NCI-H2171 (cell line): Measurements from ENCODE around the gene MAP3K8.
"Not testable (repeated sequence)": the region's sequence is repeated elsewhere in the genome, so short reads cannot be mapped to it uniquely, and the experiment has no call there.

Experiments used
- DNase-seq: peaks from one replicate; lab custom pipeline; 2025; lab: John Stamatoyannopoulos, UW

The MAP3K8 gene

DNA sequence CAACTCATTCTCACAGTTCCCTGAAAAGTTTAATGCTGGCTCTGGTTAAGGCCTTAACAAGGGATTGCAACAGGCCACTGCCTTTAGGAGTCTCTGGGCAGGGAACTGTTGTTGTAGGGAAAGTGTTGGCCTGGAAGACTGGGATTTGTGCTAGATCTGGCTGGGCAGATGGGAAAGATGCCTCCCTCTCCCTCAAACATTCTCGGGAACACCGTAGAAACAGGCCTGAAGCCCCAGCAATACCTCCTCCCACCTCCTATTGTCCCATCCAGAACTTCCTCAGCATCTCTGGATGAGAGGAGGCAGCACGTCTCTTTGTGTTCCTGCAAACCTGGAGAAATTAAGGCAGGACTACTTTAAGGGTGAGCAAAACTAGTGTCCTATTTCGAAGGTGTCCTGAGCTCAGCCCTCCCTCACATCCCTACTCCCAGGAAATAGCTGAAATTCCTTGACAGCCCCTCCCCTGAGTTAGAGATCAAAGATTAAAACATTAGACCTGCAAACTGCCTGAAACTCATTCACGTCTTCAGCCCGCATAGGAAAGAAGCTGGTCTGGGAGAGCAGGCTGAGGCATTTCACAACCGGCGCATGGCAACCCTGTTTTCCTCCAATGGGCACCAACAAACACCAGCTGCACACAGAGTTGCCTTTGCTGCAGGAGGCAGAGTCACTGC, 10.9 kb upstream of the MAP3K8 start:
- DNase-seq, result no peak

DNA sequence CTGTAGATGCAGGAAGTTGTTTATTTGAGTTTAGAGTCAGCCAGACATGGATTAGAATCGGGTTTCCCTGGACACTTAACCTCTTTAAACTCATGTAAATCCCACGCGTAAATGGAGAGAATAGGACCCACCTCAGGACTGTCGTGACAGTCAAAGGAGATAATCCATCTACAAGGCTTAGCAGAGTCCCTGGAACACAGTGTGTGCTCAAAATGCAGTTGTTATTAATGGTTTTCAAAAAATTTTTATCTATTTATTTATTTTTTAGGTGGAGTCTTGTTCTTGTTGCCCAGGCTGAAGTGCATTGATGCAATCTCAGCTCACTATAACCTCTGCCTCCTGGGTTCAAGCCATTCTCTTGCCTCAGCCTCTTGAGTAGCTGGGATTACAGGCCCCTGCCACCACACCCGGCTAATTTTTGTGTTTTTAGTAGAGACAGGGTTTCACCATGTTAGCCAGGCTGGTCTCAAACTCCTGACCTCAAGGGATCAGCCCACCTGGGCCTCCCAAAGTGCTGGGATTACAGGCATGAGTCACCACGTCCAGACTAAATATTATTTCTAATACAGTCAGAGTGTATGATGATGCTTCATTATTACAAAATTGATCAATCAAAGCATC, 10.2 kb upstream of the MAP3K8 start:
- DNase-seq, result not testable (repeated sequence)

DNA sequence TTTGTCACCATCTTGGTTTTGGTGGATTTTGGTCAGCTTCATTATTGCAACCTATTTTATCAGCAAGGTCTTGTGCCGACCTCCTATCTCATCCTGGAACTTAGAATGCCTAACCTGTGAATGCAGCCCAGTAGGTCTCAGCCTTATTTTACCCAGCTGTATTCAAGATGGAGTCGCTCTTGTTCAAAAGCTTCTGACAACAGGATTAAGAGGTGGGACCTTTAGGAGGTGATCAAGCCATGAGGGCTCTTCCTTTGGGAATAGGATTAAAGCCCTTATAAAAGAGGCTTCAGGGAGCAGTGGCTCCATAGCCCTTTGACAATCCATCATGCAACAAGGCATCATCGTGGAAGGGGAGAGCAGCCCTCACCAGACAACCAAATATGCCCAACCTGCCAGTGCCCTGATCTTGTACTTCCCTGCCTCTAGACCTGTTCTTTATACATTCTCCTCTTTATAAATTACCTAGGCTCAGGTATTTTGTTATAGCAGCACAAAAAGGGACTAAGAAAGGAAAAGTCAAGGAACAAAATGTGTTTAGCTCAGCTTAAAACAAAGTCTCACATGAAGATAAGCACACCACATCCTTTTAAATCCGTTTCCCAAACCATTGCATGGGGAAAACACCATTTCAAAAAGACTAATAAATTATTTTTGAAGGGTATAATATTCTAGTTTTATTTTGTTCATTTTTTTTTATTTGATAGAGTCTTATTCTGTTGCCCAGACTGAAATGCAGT, 8.5 kb upstream of the MAP3K8 start:
- DNase-seq, result no peak

DNA sequence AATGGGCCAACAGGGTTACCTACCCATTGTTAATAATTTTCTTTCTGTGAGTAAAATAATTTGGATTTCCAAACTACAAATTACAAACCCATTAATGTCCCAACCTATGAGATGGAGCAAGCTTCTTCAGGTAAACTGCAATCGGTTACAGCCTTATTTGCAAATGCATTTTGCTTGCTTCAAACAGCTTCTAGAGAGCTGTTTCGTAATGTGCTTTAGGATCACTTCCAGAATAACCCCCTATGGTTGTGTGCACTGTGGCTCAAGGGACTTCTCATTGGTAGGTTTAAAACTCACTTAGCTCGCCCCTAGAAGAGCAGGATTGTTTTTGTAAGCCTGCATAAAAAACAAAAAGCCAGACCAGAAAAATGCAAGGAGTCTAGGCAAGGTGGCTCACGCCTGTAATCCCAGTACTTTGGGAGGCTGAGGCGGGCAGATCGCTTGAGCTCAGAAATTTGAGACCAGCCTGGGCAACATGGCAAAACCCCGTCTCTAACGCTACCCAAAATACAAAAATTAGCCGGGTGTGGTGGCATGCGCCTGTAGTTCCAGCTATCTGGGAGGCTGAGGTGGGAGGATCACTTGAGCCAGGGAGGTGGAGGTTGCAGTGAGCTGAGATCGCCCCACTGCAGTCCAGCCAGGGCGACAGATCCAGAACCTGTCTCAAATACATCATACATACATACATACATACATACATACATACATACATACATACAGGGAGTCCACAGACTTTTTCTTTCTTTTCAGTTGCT, 3.3 kb upstream of the MAP3K8 start:
- no peak for DNase-seq

DNA sequence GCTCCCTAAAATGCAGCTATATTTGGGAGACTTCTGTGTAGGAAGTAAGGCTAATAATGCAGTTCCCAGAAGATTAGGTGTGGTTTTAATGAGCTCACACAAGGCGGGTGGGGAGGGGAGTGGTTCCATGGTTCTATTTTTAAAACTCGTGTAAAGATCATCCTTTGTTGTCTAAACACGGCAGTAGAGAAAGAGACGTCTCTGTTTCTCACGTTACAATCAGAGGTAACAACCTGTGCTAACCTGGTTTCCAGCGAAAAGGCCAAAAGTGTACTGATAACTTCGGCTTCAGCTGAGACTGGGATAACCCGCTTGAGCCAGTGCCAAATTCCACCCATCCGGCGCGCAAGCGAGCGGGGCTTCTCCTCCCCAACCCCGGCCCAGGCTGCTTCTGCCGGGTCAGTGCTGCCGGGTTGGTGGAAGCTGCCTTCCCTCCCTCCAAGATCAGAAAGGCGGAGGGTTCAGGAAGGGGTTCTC, 2.5 kb upstream of the MAP3K8 start:
- DNase-seq, result no peak

DNA sequence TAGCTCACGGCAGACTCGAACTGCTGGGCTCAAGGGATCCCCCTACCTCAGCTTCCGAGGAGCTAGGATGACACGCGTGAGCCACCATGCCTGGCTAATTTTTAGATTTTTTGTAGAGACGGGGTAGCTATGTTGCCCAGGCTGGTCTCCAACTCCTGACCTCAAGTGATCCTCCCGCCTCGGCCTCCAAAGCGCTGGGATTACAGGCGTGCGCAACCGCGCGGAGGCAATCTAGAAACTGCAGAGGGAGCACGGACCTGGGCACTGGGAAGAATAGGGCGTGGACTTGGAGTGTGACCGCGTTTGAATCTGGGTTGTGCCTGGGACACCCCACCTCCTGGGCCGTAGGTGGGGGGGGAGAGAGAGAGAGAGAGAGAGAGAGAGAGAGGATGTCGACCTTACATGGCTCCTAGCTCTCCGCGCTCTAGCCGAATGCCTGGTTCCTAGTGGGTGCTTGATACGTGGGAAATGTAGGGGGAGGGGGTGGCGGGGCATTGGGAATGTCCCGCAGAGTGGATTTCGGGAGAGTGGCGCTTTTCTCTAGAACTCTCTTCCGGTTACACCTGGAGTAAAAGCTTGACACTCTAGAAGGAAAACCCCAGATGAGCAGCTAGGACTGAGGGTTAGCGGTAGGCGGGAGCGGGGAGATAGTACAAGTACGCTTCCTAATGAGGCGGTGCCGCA, 1.2 kb upstream of the MAP3K8 start:
- no peak for DNase-seq

DNA sequence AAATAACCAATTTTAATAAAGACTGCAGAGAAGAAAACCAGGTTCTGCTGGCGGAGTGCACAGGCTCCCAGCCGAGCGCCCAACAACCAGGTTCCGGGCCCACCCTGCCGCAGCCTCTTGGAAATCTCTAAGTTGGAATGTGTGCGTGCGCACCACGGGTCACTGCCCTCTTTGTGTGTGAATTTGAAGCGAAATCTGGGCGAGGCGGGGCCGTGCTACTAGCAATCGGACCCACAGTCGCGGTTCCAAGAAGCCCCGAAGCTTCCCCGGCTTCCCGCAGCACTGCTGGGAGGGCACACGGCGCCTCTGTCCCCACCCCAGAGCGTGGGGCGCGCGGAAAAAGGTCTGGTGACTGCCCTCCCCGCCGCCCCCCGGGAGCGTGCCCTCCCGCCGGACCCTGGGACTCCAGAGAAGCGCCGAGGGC, 666 bp upstream of the MAP3K8 start:
- DNase-seq, result no peak

DNA sequence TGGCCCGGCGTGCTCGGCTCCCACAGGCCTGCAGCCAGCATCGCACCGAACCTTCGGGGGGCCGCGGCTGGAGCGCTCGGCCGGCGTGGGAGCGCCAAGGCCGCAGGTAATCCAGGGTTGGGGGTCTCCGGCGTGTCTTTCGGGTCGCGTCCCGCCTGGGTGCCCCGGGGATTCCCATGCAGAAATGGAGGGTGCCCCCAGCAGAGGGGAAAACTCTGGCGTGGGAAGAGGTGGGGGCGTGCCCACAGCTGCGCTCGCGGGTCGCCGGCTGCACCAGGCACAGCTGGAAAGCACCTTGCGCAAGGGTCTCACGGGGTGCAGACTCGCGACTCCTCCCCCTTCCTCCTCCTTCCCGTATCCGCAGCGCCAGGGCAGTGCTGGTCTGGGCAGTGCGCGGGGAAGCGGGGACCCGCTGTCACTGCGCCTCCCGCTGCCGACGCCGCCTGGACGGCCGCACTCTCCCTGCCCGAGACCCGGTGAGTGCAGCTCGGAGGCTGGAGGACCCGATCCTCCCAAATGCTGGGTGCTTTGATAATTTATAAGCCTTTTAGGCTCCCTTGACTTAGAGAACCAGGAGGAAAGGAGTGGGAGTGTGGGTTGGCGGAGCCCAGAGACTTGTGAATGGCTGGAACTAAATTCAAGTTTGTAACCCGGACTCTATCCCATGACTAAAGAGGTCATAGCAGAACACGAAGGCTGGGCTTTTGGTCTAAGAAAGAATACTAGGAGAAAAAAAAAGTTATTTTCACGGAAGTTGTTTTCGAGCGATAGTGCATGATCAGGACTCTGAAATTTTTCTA, 489 bp downstream of the MAP3K8 start:
- DNase-seq, result no peak

DNA sequence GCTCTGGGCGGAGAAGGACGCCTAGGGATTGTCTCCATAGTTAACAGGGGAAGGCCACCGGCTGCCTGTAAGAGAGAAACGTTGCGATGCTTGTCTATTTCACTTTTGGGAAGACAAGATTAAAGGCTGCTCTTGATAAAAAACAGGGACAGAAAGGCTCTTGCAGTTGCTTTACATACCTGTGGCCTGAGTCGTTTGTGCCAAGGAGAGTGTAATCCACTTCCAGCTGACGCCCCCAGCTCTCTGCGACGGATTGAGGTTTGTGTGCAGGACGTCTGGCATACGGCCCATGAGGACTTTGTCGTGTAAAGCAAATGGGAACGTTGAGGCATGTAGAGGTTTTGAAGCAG, 1.1 kb downstream of the MAP3K8 start:
- DNase-seq, result no peak

DNA sequence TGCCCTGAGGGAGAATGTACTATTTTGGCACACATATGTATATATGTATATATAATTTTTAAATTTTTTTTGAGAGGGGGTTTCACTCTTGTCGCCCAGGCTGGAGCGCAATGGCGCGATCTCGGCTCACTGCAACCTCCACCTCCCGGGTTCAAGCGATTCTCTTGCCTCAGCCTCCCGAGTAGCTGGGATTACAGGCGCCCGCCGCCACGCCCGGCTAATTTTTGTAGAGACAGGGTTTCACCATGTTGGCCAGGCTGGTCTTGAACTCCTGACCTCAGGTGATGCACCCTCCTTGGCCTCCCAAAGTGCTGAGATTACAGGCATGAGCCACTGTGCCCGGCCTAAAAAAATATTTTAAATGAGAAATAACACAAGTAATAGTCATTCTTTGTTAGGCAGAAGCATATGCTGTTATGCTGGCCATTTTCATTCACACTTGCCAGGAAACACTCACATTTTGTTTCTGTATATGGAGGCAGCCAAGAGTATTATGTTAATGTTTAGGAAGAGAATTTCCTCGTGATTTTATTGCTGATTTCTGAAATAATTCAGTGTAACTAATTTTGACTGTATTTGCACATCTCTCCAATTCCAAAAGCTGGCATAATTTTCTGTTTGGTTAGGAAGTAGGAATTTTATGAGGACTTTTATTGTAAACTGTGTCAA, 1.6 kb downstream of the MAP3K8 start:
- DNase-seq, result not testable (repeated sequence)

DNA sequence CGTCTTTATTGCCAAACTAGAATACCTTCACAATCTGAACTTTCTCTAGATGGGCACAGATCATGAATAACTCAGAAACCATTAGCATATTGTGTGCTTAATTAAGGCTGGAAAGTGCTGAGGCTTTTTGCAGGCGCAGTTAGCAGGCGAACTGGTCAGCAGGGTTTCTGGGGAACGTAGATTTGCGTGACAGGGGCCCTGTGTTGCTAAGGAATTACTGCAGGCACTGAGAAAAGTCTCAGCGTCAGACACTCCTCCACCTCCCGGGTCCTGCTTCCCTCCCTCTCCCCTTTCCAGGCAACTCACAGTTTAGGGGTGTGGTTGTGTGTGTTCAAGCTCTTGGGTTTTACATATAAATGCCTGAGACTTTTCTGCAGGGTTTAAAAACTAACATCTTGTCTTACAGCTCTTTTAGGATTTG, 2.2 kb downstream of the MAP3K8 start:
- no peak for DNase-seq

DNA sequence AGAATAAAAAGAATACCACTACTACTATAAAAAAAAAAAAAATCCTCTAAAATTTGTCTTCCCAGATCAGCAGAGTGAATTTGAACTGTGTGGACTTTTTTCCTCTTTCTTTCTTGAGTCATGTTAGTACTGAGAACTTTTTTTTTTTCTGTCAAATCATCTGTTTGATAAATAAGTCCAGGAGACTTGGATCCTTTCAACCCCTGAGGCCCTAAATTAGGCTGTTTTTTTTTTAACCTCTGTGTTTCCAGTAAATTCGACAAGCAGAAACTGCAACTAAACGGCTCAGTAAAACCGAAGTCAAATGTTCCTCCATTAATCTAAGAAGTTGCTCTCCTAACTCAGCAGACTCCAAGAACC, 2.7 kb downstream of the MAP3K8 start:
- no peak for DNase-seq

DNA sequence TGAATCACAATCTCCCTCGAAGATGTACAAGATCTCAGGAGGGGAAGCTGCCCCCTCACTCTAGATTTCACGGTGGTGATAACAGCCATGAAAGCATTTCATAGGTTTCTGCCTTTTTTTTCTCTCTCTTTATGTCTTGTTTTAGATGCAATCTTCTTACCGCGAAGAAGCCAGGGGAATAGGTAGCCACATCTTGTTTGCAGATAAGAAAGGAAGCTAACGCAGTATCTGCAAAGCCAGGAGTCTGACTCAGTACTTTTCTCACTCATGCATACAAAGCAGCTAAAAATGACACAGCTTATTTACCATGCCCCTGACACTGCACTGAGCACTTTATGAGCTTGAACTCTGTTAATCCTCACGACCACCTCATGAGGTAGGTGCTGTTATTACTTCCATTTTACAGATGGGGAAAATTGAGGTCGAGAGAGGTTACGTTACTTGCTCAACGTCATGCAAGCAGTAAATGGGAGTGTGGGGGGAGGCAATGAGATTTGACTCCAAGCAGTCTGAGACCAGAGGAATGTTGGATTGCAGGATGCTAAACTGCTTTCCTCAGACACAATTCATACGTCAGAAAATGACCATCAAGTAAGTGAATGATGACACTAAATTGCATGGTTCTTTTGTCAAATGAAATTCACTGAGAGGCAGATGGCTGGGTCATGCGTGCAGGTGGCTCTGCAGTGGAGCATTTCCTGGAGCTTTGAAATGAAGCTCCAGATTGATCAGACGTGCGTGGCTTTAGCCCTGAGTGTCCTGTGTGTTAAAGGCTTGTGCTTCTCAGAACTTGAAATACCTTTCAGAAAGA, 3.3 kb downstream of the MAP3K8 start:
- no peak for DNase-seq

DNA sequence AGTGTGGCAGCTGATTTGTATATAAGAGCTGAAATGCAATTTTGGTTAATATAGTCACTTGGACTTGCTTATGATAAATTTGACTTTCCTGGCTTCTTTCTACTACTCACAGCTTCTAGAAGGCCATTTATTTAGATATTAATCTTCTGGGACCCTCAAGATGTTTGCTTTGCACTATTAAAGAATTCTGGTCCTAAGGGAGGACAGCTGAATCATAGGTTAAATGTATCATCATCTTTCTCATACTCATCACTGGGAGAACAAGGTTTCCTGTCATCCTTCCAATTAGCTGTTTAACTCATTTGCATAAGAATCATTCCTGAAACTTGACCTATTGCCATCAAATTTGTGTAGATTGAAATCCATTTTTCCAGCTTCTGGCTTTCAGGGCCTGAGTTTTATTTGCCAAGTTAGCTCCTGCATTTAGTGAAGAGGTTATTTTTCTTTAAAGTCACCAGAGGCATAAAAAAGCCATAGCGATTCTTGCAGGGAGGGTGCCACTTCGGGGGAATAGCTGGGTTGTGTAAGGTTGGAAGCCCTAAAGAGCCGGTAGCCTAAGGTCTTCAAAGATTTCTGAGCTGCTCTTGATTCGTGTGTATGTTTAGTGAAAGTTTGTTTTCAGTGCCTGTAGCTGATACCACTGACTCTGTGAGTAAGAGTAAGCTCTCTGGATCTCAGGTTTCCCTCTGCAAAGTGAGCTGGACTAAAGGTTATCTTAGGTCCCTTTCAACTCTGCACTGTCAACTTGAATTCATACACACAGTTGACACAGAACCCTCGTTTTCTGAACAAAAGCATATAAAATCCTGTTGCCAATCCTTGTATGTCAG, 4.3 kb downstream of the MAP3K8 start:
- no peak for DNase-seq

DNA sequence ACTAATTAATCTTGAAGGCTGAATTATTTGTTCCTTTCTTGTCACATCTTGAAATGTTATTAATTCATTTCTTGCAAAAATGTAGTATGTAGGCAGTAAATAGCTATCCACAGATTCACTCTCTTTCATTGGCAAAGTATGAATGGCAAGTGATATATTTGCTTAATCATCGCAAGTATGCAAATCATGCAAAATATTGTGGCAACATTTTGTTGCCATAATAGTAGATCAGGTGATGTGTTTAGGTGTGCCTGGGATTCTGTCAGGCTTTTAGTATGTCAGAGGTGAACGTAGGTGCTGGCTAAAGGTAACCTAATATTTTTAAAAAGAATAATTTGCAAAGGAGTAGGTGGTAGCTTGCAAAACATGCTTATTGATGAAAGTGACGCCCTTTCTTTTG, 5.9 kb downstream of the MAP3K8 start:
- no peak for DNase-seq

DNA sequence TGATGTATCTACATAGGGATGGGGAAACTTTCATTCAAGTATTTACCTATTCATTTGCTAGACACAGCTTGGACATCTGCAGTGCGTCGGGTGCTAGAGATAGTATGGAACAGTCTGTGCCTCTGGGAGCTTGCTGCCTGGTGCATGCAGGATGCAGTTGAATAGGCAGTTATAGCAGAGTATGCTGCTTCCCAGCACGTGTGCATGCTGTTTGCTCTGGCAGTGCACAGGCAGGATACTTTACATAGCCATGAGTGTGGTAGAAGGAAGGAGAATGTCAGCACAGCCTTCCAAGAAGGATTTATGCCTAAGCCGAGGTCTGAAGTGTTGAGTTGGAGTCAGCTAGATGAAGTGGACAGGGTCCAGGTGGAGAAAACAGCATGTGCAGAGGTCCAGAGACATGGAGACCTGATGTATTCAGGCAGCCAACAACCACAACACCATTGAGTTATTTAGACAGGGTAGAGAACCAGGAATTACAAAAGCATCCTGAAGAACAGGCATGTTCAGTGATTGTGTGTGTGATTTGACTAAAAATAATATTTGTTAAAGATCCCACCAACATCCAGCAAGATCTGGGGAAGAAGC, 8.1 kb downstream of the MAP3K8 start:
- no peak for DNase-seq

DNA sequence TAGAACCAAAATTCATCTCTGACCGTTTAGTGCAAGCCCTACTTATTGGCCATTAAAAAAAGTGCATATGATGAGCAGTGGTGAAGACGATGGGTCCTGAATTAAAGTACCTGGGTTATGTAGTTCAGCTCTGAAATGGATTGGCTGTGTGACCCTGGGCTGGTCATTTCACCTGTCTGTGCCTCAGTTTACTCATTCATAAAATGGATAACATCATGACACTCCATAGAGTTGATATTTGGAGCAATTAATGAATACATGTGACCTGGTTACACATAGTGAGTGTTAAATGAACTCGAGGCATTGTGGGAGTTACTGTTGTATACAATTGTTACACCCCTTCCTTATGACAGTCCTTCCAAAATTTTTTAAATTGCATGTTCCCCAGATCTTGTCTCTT, 9.1 kb downstream of the MAP3K8 start:
- no peak for DNase-seq

DNA sequence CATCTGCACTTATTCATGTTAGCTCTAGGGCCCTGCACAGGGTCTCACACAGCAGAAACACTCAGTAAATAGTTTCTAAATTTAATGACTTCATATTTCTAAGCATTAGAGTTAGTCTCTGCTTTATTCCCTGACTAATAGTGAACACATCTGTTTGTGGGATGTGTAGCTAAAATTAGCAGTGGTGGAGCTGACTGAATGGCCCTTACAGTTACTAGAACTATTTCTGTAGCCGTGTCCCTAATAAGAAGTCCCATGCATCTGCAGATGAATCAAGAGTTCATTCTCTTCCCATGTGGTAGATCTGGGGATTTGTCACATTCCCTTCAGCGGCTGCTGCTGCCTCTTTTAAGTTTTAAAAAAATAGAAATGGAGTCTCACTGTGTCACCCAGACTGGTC, 11.7 kb downstream of the MAP3K8 start:
- DNase-seq, result no peak
